ENCODE data around the gene U2AF1L4.

Gene U2AF1L4

GRCh38 chr19:35781650-35782049, 36.4 kb upstream of the U2AF1L4 start (continued):
- TF ChIP-seq ZNF18 (tag by site-specific recombination; IDR thresholded peaks at IDR 0.05) (no peak), ZNF423 (tag by site-specific recombination; IDR thresholded peaks at IDR 0.05) (no peak), IKZF3 (tag by site-specific recombination; IDR thresholded peaks at IDR 0.05) (no peak), ZIC2 (tag by site-specific recombination; IDR thresholded peaks at IDR 0.05) (peak; percentile 82), ZNF600 (tag by site-specific recombination; IDR thresholded peaks at IDR 0.05) (no peak), PATZ1 (tag by site-specific recombination; IDR thresholded peaks at IDR 0.05) (no peak), REST (tag by site-specific recombination; IDR thresholded peaks at IDR 0.05) (no peak), PRDM1 (tag by site-specific recombination; IDR thresholded peaks at IDR 0.05) (no peak), ZNF112 (tag by site-specific recombination; IDR thresholded peaks at IDR 0.05) (no peak), ZFP41 (tag by site-specific recombination; IDR thresholded peaks at IDR 0.05; ENCODE audit: borderline replicate concordance) (no peak), ZNF148 (tag by site-specific recombination; IDR thresholded peaks at IDR 0.05; ENCODE audit: borderline replicate concordance) (no peak), ZNF837 (tag by site-specific recombination; IDR thresholded peaks at IDR 0.05) (no peak), PRDM10 (tag by site-specific recombination; IDR thresholded peaks at IDR 0.05) (peak; percentile 13; the same call in 1 of the 2 replicates), FEZF1 (tag by site-specific recombination; IDR thresholded peaks at IDR 0.05) (no peak), YY2 (tag by site-specific recombination; IDR thresholded peaks at IDR 0.05) (no peak), SP3 (tag by site-specific recombination; IDR thresholded peaks at IDR 0.05) (0 out of 2 replicates have a peak, but pooled peaks have one; percentile 15), ZNF747 (tag by site-specific recombination; IDR thresholded peaks at IDR 0.05) (no peak)

Data from HEK293 (cell line).